HG02623 (cell line): ENCODE measurements around the gene LHFPL3.
"Not testable (repeated sequence)": the region's sequence is repeated elsewhere in the genome, so short reads cannot be mapped to it uniquely, and the experiment has no call there.

Experiments used
- ATAC-seq: cut with Tn5 transposase; IDR thresholded peaks from one replicate; pipeline ENCODE4 v1.9.1; 2021; ENCODE audit warnings: moderate library complexity; ENCODE audit not compliant: unreplicated experiment

The LHFPL3 gene

DNA sequence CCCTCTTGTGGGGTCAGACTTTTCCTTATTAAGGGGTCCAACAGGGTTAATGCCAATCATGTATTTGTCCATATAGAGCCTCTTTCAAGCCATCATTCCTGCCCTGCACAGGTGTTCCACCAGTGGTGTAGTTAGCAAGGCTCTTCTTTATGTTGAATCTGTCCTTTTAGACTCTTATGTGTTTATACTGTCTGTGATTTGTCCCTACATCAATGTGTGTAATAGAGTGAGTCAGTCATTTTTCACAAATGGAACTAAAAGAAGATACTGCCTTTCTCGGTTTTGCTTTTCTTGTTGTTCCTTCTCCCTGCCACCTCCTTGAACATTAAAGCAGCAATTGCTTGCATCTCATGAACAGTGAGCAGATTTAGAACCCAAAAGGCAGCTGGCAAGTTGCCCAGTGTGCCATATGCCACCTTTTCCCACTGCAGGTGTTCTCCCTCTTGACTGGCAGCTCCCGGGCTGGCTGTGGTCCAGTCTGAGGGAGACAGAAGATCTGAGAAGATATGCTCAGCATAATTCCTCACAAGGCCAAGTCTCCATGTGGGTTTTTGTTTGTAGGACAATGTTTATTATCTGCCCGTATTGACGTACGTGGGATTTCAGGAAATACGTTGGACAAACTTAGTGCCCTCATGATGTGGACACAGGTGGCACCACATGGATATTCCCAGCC lies 154.1 kb downstream of the LHFPL3 start:
- no peak for ATAC-seq

DNA sequence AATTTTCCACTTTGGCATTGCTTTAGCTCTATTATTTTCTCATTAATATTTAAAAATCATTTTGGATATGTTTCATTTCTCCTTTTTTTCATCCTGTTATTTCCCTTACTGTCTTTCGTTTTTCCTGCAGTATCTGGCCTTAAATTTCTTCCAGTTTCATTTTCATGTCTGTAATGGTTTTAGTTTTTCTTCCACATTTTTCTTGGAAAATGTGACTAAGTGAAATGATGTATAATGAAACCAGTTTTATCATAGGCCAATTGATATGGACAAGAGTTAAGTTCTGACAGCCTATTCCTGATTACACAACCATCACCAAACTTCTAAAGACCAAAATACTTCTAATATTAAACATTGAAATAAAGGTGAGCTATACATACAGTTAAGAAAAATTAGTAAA lies 158.5 kb downstream of the LHFPL3 start:
- no peak for ATAC-seq

DNA sequence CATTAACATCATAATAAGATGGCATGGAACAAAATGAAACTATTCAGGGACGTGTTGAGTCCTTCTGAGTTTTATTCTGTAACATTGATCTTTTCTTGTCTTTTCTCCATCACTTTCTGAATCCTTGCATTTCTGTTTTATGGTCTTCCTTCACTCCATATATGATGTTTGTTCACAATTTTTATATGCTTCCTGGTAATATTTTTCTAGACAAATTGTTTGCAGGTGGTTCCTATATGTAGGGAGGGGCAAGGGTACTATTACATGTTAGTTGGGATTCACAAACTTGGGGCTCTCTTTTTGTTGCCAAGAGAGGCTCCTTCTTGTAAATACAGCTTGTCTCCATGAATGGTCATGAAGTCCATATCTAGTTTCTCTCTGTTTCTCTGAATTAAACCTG lies 159.2 kb downstream of the LHFPL3 start:
- no peak for ATAC-seq

DNA sequence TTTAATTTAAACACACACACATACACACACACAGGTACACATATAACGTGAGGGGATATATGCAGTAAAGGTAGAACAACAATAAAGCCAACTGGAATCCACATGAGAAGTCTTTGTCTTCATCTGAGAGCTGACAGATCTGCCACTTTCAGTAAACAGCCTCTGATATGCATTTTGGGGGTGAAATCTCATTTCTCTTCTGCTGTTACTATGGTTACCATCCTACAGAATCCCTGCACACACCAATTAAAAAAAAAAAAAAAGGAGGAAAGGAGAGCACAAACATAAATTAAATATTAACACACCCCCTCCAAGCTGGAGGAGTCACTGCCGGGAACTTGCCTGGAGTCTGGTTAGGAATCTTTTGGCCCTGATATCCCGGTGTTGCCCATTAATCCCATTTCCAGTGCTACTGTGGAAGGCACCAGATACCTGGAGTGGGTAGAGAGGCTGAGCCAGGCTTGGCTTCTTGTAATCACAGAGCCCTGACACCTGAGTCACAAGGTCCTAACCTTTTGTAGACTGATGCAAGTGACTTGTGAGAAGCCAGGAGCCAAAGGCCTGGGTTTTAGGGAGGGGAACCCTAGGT lies 169.1 kb downstream of the LHFPL3 start:
- no peak for ATAC-seq

DNA sequence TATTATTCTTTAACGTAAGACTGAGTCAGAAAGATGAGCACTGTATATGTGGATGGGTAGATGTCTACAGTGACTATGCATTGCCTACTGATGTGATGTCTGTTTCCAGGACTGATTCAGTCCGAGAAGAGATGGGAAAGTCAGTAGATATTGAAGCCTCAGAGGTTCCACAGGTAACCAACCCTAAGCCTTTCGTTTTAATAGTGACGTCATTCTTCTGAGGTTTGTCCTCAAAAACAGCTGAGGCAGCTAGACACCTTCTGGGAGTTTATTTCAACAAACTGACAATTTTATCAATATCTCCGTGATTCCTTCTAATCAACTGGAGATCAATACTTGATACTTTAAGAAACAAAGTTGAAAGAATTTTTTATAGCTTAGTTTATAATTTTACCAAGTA lies 171.6 kb downstream of the LHFPL3 start:
- no peak for ATAC-seq

DNA sequence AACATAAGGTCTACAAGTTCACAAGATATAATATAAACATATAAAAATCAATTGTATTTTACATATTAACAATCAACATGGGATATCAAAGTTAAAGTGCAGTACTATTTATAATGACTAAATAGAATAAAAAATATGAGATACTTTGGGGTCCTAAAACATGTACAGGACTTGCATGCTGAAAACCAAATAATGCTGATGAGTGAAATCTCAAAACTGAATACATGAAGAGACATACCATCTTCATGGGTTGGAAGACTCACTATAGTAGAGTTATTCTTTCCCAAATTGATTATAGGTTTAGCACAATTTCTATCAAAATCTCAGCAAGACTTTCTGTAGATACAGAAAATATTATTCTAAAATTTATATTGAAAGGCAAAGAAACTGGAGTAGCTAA lies 181.5 kb downstream of the LHFPL3 start:
- no peak for ATAC-seq

DNA sequence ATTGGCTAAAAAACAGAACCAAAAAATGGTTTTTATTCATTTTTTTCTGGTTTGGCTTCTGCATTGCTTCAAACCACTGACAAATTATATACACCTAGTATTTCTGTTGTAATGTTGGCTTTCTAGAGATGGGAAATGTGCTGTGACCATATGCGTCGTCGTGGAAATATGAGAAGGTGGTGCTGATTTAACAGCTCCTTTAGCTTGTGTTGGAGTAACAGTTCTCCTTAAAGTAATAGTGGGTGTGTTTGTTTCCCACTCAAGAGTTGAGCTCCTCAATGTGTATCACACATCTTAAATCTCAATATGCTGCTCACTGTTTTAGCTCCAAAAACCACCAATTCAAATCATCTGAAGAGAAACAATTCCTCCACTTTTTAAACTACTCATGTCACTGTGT lies 196.4 kb downstream of the LHFPL3 start:
- ATAC-seq: no peak

DNA sequence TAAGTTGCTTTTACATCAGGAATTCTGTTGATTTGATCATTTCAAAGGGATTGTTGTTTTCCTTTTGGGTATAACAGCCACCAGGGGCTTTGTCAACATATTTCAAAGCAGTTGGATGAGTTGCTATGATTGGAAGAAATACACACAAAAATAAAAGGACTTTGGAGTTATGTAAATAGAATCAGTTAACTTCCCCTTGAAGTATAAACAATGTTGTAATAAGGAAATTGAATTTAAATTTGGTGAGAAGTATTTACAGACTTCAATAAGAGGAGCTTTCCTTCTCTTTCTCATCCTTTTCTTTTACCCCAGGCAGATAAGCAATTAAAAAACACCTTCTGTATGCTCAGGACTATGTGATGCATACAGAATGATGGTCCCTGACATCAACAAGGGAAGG lies 199.7 kb downstream of the LHFPL3 start:
- no peak for ATAC-seq

DNA sequence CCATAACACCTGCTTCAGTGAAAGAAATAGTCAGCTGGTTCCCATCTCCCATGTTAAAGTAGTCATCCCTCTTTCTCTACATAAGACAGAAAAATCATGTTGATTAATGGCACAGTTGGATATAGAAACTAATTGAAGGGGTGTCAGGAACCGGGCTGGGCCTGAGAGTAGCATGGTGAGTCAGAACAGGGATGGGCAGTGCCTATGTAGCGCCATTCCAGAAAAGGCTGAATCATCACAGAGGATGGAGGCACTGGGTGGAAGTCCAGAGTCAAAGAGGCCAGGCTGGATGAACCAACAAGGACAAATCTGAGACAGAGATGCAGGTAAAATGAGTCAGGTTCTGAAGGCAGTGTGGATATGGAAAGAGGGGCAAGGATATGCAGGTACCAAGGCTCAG lies 201.2 kb downstream of the LHFPL3 start:
- no peak for ATAC-seq

DNA sequence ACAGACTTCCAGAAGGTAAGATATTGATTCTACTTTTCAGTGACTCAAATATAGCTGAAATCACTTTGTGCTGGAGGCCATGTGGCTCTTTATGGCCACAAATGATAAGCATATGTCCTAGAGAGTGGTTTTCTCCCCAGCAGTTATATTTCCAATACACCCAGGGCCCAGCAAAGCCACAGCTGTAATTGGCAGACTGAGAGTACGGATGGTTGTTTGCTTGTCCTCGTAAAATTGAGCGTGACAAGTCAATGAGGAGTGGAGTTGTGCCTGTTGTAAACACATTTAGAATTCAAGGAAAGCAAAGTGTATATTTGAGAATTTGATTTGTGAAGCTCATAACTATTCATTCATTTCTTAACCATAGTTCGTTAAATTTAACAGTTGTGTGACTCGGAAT lies 201.8 kb downstream of the LHFPL3 start:
- ATAC-seq: no peak

DNA sequence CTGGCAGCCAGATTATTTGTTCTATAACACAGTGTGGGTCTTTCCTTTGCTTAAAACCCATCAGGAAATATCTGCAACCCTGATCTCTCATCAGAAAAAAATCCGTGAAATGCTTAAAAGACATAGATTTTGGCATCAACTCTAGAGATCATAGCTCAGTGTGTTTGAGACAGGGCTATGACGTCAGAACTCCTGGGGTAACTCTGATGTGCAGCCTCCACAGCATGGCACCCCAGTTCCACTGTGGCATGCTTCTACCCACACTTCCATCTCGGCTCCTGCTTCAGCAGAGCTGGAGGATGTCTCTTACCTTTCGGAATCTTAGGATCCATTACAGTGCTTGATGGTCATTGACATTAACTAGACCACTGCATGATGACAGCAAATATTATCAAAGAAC lies 205.7 kb downstream of the LHFPL3 start:
- no peak for ATAC-seq

DNA sequence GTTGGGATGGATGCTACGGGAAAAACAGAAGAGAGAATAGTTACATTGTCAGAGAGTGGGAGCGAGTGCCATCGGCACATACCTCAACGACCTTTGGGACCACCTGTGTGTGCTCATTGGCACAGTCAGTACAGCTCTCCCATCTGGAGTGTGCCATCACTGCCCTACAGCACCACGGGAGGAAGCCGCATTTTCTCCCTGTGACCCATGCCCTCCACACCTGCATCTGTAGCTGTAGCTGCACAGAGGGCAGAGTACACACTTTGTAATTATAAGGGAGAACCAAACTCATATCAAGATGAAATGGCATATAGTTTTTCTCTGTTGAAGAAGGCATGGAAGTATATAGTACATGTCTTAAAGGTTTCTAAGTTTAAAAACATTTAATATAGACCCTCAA lies 207.4 kb downstream of the LHFPL3 start:
- no peak for ATAC-seq

DNA sequence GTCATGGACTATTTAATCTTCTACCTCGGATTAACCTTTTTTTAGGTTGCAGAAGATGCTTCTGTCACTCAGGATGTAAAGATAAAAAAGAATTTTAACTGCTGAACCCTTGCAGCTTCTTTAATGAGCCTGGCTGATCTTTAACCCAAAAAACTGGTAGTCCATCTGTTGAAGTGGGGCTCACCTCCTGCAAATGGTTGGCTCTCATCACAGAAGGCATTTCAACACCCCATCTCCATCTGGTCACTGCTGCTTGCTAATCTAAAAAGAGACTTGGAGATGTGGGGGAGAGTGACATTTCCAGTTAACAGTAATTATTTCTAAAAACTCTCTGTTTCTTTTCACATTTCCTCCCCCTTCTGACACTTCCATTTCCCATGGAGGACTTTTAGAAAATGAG lies 208.6 kb downstream of the LHFPL3 start:
- ATAC-seq: no peak

DNA sequence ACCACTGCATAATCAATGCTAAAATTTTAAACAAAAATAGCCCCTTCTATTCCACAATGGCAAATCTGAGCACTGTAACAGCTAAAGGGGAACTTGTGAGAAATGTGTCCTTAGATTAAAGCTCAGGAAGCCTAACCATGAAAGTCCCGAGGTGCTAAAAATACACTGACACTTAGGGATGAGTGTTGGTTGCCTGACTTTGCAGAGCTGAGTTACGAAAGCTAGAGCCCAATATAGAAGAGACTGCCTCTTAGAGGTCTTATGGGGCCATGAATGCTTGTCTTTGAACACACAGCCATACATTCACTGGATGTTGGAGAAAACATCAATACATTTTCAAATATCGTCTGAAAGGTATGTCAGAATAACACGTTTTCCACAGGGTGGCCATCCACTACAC lies 209.7 kb downstream of the LHFPL3 start:
- ATAC-seq: no peak

DNA sequence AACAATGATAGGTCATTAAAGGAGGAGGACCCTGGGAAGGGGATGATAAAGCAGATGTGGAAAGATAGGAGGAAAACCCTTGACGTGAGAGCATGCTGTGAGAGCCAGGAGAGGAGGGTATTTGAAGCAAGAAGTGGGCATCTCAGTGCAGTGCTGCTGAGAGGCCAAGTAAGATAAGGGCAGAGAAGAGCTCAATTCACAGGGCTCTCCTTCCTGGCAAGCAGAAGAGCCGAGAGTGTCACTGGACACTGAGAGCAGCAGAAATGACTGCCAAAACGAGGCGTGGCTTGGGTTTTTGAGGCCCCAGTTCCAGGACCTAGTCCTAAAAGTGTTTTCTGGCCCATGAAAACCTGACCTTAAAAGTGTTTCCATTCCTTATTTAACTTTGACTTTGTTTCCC lies 213.5 kb downstream of the LHFPL3 start:
- ATAC-seq: no peak

DNA sequence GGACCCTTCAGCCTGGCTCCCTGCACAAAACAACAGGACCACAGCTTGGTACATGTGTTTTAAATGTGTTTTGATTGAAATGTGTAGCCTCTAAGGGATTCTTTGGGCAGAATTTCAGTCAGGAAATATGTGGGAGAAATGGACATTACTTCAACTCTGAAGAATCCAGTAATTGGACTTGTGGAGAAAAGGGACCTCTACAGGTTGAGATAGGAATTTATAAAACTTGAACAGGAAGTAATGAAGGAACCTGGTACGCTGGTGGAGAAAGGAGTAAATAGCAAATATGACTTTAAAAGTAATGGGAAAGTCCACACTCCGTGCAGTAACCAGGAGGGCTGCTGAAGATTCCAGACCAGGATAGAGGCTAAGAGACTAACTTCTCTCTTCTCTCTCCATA lies 220.5 kb downstream of the LHFPL3 start:
- ATAC-seq: no peak

DNA sequence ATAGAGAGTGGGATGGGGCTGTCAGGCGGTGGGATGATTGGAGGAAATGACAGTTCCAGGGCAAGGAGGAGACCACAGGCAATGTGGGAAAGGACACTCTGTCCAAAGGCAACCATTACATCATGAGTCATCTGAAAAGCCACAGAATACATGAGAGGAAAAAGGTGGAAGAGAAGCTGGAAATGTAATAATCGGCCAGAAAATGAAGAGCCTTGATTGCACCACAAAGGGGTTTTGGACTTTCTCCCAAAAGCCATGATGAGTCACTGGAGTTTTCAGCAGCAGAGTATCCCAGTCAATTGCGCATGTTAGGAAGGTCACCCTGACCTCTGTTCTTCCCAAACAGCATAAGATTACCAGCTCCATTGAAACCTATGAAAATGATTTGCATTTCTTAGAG lies 222.0 kb downstream of the LHFPL3 start:
- no peak for ATAC-seq

DNA sequence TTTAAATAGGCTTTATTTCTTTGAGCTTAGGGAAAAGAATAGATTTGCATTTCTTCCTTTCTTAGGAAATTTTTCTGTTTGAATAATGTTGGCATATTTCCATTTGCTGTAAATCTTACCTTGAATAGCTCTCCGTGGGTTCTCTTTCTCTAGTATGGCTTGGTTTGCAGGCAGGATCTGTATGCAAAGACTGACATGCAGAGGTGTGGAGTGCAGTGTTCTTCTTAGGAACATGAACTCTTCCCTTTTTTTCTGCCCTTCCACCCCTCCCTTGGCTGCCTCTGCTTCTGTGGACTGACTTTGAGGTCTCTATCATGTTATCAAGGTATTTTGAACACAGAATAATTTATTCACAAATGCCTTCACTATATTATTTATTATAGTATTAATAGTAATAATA lies 222.8 kb downstream of the LHFPL3 start:
- no peak for ATAC-seq

DNA sequence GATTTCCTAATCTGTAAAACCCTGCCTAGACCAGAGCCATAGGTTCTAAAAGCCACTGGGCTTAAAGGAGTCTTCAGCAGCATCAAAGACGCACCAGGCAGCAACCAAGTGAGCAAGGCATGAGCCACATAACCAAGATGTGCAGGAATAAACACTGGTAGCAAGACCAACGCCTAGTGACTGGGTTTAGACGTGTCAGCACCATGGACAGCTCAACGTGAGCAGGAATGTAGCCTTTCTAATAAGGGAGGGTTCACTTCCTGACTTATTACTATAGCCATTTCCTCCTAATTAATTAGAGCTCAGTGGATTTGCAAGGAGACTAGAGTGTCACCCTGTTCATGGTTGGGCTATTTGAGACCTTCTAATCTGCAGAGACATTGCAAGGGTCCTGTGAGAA lies 223.7 kb downstream of the LHFPL3 start:
- no peak for ATAC-seq

DNA sequence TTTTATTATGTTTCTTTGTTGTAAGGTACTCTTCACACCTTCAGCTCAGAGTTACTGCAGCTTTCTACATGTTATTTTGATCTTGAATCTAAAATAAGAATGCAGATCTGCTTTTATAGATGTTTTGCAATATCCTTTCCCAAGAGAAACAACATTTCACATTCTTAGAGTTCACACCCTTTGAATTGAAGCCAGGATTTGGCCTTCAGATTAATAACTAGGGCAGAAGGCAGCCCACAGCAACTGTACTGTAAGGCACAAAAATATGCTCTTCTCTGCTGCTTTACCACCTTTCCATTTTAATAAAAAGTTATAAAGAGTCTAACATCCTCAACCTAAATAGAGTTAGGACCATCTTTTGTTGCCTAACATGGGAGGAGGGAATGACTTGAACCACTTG lies 224.7 kb downstream of the LHFPL3 start:
- no peak for ATAC-seq

DNA sequence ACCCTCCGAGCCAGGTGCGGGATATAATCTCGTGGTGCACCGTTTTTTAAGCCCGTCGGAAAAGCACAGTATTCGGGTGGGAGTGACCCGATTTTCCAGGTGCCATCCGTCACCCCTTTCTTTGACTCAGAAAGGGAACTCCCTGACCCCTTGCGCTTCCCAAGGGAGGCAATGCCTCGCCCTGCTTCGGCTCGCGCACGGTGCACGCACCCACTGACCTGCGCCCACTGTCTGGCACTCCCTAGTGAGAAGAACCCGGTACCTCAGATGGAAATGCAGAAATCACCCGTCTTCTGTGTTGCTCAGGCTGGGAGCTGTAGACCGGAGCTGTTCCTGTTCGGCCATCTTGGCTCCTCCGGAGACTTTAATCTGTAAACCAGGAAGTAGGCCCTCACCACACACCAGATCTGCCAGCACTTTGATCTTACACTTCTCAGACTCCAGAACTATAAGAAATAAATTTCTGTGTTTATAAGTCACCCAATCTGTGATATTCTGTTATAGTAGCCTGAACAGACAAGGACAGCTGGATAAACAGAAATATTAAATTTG lies 235.0 kb downstream of the LHFPL3 start:
- not testable (repeated sequence) for ATAC-seq

DNA sequence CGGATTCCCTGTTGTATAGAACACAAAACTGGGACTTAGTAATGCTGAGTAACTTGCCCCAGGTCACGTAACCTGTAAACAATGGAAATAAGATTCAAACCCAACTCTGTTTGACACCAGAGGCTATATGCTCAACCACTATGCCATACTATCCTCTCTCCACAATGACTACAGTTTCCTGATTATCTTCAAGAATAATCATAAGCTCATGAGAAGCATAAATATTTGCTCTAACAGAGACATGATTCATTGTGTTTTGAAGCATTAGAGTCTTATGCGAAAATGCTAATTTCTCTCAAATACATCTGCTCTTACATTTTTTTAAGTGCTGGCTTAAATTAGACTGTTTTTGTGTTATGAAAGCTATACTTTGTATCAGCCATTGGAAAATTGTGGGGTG lies 241.3 kb downstream of the LHFPL3 start:
- ATAC-seq: no peak

DNA sequence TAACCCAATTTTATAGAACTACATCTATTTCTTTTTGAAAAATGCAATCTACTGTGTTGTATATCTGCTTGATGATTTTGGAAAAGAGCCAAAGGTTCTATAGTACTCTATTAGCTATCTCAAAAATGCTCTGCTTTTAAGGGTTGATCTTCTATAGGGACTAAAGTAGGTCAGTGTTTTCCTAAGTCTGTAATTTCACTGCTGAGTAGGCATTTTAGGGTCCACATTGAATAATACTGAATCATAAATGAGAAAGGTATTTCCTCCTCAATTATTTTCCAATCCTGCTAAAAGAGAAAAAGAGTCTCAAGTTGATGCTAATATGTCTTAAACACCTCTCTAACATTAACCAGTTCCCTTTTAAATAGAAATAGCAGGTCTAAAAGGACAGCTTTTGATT lies 244.2 kb downstream of the LHFPL3 start:
- no peak for ATAC-seq
